Measurements from ENCODE around the gene MGRN1. TPM values are rescaled to one million over a fixed set of nuclear protein-coding genes. Genes with fewer than 3 reads are reported as not detected.

MGRN1 gene
- total and polyA plus RNA-seq, 2 of the 13 experiments (the other 11 are each of a cell fraction or from before 2014, with no cell fraction given): 11.9 to 12.6 TPM

- TF ChIP-seq AHDC1 (CRISPR knock-in tag; IDR thresholded peaks at IDR 0.05; ENCODE audit: borderline replicate concordance): no peak
- no peak for TF ChIP-seq SRSF9 (IDR thresholded peaks at IDR 0.05; ENCODE audit: borderline replicate concordance, insufficient read depth, low read depth, low read length, poor library complexity, severe bottlenecking)
- 0 out of 2 replicates have a peak, but pooled peaks have one; percentile 26 for TF ChIP-seq THAP7 (CRISPR knock-in tag; IDR thresholded peaks at IDR 0.05)
- TF ChIP-seq CCAR2 (optimal IDR thresholded peaks at IDR 0.05; ENCODE audit: low read depth, low read length): no peak
- TF ChIP-seq HNF4G (IDR thresholded peaks at IDR 0.05; ENCODE audit: borderline replicate concordance, low read depth, low read length): 0 out of 2 replicates have a peak, but pooled peaks have one; percentile 49
- TF ChIP-seq HNF4G (CRISPR knock-in tag; IDR thresholded peaks at IDR 0.05; ENCODE audit: borderline replicate concordance, low read depth): no peak
- 0 out of 2 replicates have a peak, but pooled peaks have one; percentile 44 for TF ChIP-seq ZBTB34 (CRISPR knock-in tag; IDR thresholded peaks at IDR 0.05)
- 0 out of 2 replicates have a peak, but pooled peaks have one; percentile 32 for TF ChIP-seq MTA1 (CRISPR knock-in tag; IDR thresholded peaks at IDR 0.05; ENCODE audit: borderline replicate concordance)
- TF ChIP-seq, protein P1, sequence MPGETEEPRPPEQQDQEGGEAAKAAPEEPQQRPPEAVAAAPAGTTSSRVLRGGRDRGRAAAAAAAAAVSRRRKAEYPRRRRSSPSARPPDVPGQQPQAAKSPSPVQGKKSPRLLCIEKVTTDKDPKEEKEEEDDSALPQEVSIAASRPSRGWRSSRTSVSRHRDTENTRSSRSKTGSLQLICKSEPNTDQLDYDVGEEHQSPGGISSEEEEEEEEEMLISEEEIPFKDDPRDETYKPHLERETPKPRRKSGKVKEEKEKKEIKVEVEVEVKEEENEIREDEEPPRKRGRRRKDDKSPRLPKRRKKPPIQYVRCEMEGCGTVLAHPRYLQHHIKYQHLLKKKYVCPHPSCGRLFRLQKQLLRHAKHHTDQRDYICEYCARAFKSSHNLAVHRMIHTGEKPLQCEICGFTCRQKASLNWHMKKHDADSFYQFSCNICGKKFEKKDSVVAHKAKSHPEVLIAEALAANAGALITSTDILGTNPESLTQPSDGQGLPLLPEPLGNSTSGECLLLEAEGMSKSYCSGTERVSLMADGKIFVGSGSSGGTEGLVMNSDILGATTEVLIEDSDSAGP (CRISPR knock-in tag; IDR thresholded peaks at IDR 0.05; ENCODE audit: borderline replicate concordance): no peak
- TF ChIP-seq POLR2AphosphoS5 (IDR thresholded peaks at IDR 0.05; ENCODE audit: low read depth, low read length): peak; percentile 47; the same call in 1 of the 2 replicates
- TF ChIP-seq ZNF260 (CRISPR knock-in tag; IDR thresholded peaks at IDR 0.05; ENCODE audit: borderline replicate concordance, low read depth): no peak
- TF ChIP-seq SP4 (CRISPR knock-in tag; IDR thresholded peaks at IDR 0.05): 0 out of 2 replicates have a peak, but pooled peaks have one; percentile 6
- TF ChIP-seq NR2F1 (CRISPR knock-in tag; IDR thresholded peaks at IDR 0.05): peak in 1 of 2 experiments; percentile 68; a peak in 1 of 4 replicates
- peak; percentile 73; the same call in 1 of the 2 replicates for TF ChIP-seq ZIK1 (CRISPR knock-in tag; IDR thresholded peaks at IDR 0.05; ENCODE audit: borderline replicate concordance, low read depth)
- peak; percentile 70; the same call in 1 of the 2 replicates for TF ChIP-seq JUND (CRISPR knock-in tag; IDR thresholded peaks at IDR 0.05)
- TF ChIP-seq JUNB (CRISPR knock-in tag; IDR thresholded peaks at IDR 0.05; ENCODE audit: borderline replicate concordance): 0 out of 2 replicates have a peak, but pooled peaks have one; percentile 24
- TF ChIP-seq ZNF556 (CRISPR knock-in tag; IDR thresholded peaks at IDR 0.05; ENCODE audit: borderline replicate concordance): peak; percentile 13; the same call in 1 of the 2 replicates
These were observed 40.2 kb downstream of the MGRN1 start (continued) for GRCh38 chr16:4664538-4665418.

Data from HepG2 (cell line).